Calu3 (cell line): ENCODE data around the gene GPR84. TPM values are rescaled to one million over a fixed set of nuclear protein-coding genes. Genes with fewer than 3 reads are reported as not detected.

Experiments
- BruUV-seq: library from RNA; stranded (reverse); fragments of 400-500 nt; replicated peaks from 2 replicates; lab custom pipeline; 2021; lab: Mats Ljungman, UMichigan
- CTCF ChIA-PET: fragments of 300-600 bp; sonication (Branson Sonifier 250); formaldehyde crosslinking; loops from one replicate; lab custom pipeline; 2022; ENCODE audit warnings: antibody characterized with exemption; lab: Charles Lee
- DNase-seq: peaks from one replicate; pipeline ENCODE4 v3.0.0; 2022
- H3K27ac Mint-ChIP-seq: one replicate; pipeline ENCODE4 v1.8.0; 2022; ENCODE audit warnings: mixed read lengths; ENCODE audit not compliant: unreplicated experiment
- H3K27me3 Mint-ChIP-seq: one replicate; pipeline ENCODE4 v1.8.0; 2022; ENCODE audit warnings: mixed read lengths; ENCODE audit not compliant: unreplicated experiment
- H3K36me3 Mint-ChIP-seq: one replicate; pipeline ENCODE4 v1.8.0; 2022; ENCODE audit warnings: mild to moderate bottlenecking, moderate library complexity, mixed read lengths; ENCODE audit not compliant: insufficient read depth, unreplicated experiment
- H3K4me1 Mint-ChIP-seq: one replicate; pipeline ENCODE4 v1.8.0; 2022; ENCODE audit warnings: mild to moderate bottlenecking, low read depth, mixed read lengths; ENCODE audit not compliant: unreplicated experiment
- H3K4me3 Mint-ChIP-seq: one replicate; pipeline ENCODE4 v1.8.0; 2022; ENCODE audit warnings: mild to moderate bottlenecking, low read depth, moderate library complexity, mixed read lengths; ENCODE audit not compliant: unreplicated experiment
- H3K9me3 Mint-ChIP-seq: one replicate; pipeline ENCODE4 v1.8.0; 2022; ENCODE audit warnings: low read depth, mixed read lengths; ENCODE audit not compliant: unreplicated experiment
- intact Hi-C: fragments of 100-400 bp; cut with micrococcal nuclease; formaldehyde crosslinking; loops from one replicate; pipeline ENCODE4 v1.10.0; 2022; ENCODE audit not compliant: unreplicated experiment
- total RNA-seq: library from RNA; stranded (reverse); gene quantifications from 2 replicates; pipeline ENCODE4 v1.2.3, GENCODE V29; 2022
- TF ChIP-seq, protein P1 (sequence below): fragments of 200-600 bp; IDR thresholded peaks from one replicate; pipeline ENCODE4 v1.8.0; 2022; ENCODE audit warnings: antibody characterized with exemption; ENCODE audit not compliant: unreplicated experiment

GPR84 gene
- total RNA-seq, 1 experiment from 2014 or later = not detected

DNA sequence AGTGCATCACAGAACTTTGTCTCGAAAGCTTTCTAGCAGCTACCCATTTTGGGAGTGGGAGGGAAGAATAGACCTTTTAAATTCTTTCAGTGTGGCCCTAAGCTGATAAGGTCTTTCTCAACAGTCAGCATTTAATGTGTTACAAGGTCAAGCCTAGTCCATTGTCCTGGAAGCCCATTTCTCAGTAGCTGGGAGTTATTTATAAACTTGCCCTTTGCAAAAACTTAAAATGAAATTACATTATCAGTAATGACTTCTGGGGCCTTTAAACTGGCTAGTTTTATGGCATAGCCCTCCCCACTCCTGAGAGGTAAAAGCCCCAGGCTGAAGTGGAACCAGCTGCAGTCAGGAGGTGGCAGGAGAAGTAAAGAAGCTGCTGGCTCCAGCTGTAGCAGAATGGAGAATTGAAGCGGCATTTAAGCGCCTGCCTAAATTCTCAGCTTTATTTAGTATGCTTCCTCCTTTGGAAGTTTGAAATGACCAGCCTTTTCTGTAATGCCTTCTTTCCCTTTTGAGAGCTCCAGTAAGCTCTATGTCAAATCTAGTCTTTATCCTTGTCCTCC lies 26.9 kb downstream of the GPR84 start:
- TSS peak; percentile 14 for BruUV-seq
- CTCF ChIA-PET = interaction anchor here (0.6 to 2.5 kb wide), 5 partner anchors 13 to 44 kb away, joined by 3 to 7 read pairs (median 4); partner anchors contain the start of gene COPZ1
- H3K4me3 Mint-ChIP-seq = no peak overlapping the region
- no peaks in the 10 kb centered on the region for H3K9me3 Mint-ChIP-seq
- H3K27me3 Mint-ChIP-seq = no peaks in the 10 kb centered on the region
- H3K27ac Mint-ChIP-seq = no peak overlapping the region
- no peaks in the 10 kb centered on the region for H3K4me1 Mint-ChIP-seq
- peaks cover 19% of the 10 kb centered on the region for H3K36me3 Mint-ChIP-seq
- TF ChIP-seq, protein P1, sequence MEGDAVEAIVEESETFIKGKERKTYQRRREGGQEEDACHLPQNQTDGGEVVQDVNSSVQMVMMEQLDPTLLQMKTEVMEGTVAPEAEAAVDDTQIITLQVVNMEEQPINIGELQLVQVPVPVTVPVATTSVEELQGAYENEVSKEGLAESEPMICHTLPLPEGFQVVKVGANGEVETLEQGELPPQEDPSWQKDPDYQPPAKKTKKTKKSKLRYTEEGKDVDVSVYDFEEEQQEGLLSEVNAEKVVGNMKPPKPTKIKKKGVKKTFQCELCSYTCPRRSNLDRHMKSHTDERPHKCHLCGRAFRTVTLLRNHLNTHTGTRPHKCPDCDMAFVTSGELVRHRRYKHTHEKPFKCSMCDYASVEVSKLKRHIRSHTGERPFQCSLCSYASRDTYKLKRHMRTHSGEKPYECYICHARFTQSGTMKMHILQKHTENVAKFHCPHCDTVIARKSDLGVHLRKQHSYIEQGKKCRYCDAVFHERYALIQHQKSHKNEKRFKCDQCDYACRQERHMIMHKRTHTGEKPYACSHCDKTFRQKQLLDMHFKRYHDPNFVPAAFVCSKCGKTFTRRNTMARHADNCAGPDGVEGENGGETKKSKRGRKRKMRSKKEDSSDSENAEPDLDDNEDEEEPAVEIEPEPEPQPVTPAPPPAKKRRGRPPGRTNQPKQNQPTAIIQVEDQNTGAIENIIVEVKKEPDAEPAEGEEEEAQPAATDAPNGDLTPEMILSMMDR = no peak
- no peak for DNase-seq
- intact Hi-C loops = no loop called here

DNA sequence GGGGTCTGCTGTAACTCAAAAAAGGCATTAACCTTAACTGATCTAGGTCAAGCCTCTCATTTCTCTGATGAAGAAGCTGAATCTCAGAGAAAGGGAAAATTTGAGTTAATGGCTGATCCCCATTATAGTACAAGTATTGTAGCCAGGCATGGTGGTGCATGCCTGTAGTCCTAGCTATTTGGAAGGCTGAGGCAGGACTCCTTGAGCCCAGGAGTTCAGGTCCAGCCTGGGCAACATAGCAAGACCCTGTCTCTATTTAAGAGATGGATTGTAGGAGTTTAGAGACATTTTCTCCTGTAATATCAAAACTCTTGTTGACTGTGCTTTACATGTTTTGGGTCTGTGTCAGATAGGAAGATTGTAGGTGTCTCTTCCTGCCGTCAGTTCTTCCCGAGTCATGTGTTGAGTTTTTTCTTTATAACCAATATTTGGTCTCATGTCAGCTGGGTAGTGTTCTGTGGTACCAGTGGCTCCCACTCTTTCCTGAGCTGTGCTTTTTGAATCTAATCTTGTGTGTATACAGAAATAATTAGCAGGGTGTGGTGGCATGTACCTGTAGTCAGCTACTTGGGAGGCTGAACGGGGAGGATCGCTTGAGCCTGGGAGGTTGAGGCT lies 30.8 kb downstream of the GPR84 start:
- BruUV-seq = no TSS peak

DNA sequence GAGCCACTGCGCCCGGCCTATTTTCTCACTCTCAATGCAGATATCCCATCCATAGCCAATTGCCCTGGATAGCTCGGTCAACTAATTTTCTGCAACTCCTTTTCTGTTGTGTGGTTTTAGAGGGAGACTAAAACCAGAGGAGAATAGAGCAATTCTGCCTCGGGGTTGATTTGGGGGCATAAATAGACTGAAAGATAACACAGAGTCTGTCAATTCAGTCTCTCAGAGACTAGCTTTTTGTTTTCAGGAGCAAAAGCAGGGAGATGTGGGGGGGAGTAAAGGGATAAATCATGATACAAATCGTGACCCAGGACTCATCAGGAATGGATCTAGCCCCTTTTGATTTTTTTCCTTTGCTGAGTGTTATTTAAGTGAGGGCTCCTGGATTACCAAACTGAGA lies 32.8 kb downstream of the GPR84 start:
- CTCF ChIA-PET = no interaction called here
- H3K4me3 Mint-ChIP-seq = no peak overlapping the region

More for the DNA sequence above, 30.8 kb downstream of the GPR84 start:
- H3K36me3 Mint-ChIP-seq = peaks cover 29% of the 10 kb centered on the region
- H3K4me3 Mint-ChIP-seq = no peak overlapping the region
- intact Hi-C loops = no loop called here
- peaks cover 25% of the 10 kb centered on the region for H3K4me1 Mint-ChIP-seq
- H3K27ac Mint-ChIP-seq = no peak overlapping the region
- no peaks in the 10 kb centered on the region for H3K27me3 Mint-ChIP-seq
- H3K9me3 Mint-ChIP-seq = no peaks in the 10 kb centered on the region
- CTCF ChIA-PET = interaction anchor here (0.6 to 1.3 kb wide), 3 partner anchors 9 to 33 kb away, joined by 3 to 5 read pairs (median 3); partner anchors contain the start of genes COPZ1 and NFE2
- no peak for DNase-seq
- TF ChIP-seq, protein P1 = no peak

DNA sequence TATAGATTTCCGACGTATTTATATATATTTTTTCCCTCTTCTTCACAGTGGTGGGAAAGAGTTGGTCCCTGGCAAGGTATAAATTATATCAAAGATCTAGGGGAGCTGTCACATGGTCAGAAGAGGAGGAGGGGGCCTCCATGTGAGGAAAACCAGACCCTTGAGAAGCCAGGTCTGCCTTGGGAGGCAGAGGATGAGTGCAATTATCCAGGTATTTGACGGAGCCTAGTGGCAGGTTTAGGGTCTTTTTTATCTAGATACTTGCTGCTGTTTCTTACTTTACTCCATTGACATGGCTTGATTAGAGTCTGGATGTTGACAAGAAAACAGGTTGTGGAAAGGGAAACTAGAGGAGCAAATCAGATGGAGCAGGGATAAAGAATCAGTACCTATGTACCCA lies 33.8 kb downstream of the GPR84 start:
- Mint-ChIP-seq H3K9me3 (no peaks in the 10 kb centered on the region), H3K27me3 (no peaks in the 10 kb centered on the region), H3K4me1 (peaks cover 38% of the 10 kb centered on the region), H3K4me3 (no peak overlapping the region), H3K27ac (peak overlapping the region; percentile 12), H3K36me3 (peaks cover 33% of the 10 kb centered on the region)
- DNase-seq = no peak
- no TSS peak for BruUV-seq
- CTCF ChIA-PET = interaction anchor here (0.8 kb wide), 1 partner anchor 29 kb away, joined by 3 read pairs; no protein-coding TSS in a partner anchor
- intact Hi-C loops = no loop called here
- TF ChIP-seq, protein P1 = no peak

More for the DNA sequence above, 32.8 kb downstream of the GPR84 start:
- Mint-ChIP-seq H3K36me3 (peaks cover 28% of the 10 kb centered on the region), H3K9me3 (no peaks in the 10 kb centered on the region), H3K4me1 (peaks cover 38% of the 10 kb centered on the region), H3K27ac (no peak overlapping the region), H3K27me3 (no peaks in the 10 kb centered on the region)
- DNase-seq = no peak
- no TSS peak for BruUV-seq
- intact Hi-C loops = no loop called here
- TF ChIP-seq, protein P1 = no peak
